Measurements from ENCODE around the gene PCDHGA1.
A peak's percentile ranks its signal among the peaks of the same experiment; 100 is the strongest.
"Not testable (repeated sequence)": the region's sequence is repeated elsewhere in the genome, so short reads cannot be mapped to it uniquely, and the experiment has no call there.

Gene PCDHGA1

DNA sequence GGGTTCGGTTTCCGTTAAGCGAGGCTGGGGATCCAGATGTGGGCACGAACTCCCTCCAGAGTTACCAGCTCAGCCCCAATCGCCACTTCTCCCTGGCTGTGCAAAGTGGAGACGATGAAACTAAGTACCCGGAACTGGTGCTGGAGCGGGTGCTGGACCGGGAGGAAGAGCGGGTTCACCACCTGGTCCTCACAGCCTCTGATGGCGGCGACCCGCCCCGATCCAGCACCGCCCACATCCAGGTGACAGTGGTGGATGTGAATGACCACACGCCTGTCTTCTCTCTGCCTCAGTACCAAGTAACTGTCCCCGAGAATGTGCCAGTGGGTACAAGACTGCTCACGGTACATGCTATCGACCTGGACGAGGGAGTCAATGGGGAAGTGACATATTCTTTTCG lies 53.0 kb downstream of the PCDHGA1 start:
- DNase-seq: no peak

DNA sequence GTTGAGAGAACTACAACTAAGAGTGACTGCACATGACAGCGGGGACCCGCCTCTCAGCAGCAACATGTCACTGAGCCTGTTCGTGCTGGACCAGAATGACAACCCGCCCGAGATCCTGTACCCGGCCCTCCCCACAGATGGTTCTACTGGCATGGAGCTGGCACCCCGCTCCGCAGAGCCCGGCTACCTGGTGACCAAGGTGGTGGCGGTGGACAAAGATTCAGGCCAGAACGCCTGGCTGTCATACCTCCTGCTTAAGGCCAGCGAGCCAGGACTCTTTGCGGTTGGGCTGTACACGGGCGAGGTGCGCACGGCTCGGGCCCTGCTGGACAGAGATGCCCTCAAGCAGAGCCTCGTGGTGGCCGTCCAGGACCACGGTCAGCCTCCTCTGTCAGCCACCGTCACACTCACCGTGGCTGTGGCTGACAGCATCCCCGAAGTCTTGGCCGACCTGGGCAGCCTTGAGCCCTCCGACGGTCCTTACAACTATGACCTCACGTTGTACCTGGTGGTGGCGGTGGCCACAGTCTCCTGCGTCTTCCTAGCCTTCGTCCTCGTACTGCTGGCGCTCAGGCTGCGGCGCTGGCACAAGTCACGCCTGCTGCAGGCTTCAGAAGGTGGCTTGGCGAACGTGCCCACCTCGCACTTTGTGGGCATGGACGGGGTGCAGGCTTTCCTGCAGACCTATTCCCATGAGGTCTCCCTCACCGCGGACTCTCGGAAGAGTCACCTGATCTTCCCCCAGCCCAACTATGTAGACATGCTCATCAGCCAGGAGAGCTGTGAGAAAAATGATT lies 54.4 kb downstream of the PCDHGA1 start:
- DNase-seq: no peak

DNA sequence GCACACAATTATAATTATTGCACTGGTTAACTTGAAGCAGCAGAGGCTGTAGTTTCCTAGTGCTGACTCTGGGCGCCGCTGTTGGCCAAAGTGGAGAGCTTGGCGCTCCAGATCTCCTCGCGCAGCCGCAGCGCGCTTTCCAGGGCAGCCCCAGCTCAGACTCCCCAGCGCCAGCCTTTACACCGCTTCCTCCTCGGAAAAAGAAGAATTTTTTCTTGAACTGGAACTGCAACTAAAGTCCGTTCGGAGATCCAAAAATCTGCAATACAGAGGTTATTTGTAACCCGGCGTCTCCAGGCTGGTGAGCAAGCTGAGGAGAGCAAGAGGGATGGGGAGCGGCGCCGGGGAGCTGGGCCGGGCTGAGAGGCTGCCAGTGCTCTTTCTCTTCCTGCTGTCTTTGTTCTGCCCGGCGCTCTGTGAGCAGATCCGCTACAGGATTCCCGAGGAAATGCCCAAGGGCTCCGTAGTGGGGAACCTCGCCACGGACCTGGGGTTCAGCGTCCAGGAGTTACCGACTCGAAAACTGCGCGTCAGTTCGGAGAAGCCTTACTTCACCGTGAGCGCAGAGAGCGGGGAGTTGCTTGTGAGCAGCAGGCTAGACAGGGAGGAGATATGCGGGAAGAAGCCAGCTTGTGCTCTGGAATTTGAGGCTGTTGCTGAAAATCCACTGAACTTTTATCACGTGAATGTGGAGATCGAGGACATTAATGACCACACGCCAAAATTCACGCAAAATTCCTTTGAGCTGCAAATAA lies 57.4 kb downstream of the PCDHGA1 start, which contains the start of gene PCDHGB4:
Gene PCDHGB4, plus strand, starts transcription at position 142 of the 755 bp plus-strand sequence. Its CDS starts 187 bp downstream, at position 329.
- DNase-seq: not testable (repeated sequence)

DNA sequence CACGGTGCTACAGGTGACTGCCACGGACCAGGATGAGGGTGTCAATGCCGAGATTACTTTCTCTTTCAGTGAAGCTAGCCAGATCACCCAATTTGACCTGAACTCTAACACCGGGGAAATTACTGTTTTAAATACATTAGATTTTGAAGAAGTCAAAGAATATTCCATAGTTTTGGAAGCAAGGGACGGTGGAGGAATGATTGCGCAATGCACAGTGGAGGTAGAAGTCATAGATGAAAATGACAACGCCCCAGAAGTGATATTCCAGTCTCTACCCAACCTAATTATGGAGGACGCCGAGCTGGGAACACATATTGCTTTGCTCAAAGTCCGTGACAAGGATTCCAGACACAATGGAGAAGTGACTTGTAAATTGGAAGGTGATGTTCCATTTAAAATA lies 58.3 kb downstream of the PCDHGA1 start:
- no peak for DNase-seq

DNA sequence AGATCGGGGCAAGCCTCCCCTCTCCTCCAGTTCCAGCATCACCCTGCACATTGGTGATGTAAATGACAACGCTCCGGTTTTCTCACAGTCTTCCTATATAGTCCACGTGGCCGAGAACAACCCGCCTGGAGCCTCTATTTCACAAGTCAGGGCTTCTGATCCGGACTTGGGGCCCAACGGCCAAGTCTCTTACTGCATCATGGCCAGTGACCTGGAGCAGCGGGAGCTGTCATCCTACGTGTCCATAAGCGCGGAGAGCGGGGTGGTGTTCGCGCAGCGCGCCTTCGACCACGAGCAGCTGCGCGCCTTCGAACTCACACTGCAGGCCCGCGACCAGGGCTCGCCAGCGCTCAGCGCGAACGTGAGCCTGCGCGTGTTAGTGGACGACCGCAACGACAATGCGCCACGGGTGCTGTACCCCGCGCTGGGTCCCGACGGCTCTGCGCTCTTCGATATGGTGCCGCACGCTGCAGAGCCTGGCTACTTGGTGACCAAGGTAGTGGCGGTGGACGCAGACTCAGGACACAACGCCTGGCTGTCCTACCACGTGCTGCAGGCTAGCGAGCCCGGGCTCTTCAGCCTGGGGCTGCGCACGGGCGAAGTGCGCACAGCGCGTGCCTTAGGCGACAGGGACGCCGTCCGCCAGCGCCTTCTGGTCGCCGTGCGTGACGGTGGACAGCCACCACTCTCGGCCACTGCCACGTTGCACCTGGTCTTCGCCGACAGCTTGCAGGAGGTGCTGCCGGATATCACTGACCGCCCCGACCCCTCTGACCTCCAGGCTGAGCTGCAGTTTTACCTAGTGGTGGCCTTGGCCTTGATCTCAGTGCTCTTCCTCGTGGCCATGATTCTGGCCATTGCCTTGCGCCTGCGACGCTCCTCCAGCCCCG lies 59.1 kb downstream of the PCDHGA1 start:
- DNase-seq: no peak

DNA sequence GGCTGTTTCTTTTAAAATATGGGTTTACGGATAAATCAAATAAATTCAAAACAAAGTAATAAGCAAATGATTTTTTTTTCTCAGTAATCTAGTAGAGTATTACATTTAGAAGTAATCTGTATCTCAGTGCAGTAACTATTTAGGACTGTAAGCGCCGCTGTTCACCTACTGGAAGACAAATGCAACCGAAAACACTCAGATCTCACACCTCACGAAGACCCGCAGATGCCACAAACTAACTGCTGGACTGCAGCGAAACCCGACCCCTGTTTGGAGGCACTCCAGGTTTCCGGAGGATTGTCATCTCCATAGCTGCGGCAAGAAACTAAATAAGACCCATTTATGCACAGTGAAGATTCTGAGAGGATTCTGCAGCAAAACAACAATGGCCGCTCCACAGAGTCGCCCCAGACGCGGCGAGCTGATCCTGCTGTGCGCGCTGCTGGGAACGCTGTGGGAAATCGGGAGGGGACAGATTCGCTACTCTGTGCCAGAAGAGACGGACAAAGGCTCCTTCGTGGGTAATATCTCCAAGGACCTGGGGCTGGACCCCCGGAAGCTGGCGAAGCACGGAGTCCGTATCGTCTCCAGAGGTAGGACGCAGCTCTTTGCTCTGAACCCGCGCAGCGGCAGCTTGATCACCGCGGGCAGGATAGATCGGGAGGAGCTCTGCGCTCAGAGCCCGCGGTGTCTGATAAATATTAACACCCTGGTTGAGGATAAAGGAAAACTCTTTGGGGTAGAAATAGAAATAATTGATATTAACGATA lies 62.3 kb downstream of the PCDHGA1 start, which contains the start of gene PCDHGA8:
Gene PCDHGA8, plus strand, starts transcription at position 205 of the 770 bp plus-strand sequence. Its CDS starts 181 bp downstream, at position 386.
- DNase-seq: peak in 1 of 2 experiments; percentile 0

DNA sequence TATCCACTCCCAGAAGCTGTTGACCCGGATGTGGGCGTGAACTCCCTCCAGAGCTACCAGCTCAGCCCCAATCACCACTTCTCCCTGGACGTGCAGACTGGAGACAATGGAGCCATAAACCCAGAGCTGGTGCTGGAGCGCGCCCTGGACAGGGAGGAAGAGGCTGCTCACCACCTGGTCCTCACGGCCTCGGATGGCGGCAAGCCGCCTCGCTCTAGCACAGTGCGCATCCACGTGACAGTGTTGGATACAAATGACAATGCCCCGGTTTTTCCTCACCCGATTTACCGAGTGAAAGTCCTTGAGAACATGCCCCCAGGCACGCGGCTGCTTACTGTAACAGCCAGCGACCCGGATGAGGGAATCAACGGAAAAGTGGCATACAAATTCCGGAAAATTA lies 63.0 kb downstream of the PCDHGA1 start:
- no peak for DNase-seq

DNA sequence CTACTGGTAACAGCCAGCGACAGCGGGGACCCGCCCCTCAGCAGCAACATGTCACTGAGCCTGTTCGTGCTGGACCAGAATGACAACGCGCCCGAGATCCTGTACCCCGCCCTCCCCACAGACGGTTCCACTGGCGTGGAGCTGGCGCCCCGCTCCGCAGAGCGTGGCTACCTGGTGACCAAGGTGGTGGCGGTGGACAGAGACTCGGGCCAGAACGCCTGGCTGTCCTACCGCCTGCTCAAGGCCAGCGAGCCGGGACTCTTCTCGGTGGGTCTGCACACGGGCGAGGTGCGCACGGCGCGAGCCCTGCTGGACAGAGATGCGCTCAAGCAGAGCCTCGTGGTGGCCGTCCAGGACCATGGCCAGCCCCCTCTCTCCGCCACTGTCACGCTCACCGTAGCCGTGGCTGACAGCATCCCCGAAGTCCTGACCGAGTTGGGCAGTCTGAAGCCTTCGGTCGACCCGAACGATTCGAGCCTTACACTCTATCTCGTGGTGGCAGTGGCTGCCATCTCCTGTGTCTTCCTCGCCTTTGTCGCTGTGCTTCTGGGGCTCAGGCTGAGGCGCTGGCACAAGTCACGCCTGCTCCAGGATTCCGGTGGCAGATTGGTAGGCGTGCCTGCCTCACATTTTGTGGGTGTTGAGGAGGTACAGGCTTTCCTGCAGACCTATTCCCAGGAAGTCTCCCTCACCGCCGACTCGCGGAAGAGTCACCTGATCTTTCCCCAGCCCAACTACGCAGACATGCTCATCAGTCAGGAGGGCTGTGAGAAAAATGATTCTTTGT lies 64.3 kb downstream of the PCDHGA1 start:
- DNase-seq: not testable (repeated sequence)

DNA sequence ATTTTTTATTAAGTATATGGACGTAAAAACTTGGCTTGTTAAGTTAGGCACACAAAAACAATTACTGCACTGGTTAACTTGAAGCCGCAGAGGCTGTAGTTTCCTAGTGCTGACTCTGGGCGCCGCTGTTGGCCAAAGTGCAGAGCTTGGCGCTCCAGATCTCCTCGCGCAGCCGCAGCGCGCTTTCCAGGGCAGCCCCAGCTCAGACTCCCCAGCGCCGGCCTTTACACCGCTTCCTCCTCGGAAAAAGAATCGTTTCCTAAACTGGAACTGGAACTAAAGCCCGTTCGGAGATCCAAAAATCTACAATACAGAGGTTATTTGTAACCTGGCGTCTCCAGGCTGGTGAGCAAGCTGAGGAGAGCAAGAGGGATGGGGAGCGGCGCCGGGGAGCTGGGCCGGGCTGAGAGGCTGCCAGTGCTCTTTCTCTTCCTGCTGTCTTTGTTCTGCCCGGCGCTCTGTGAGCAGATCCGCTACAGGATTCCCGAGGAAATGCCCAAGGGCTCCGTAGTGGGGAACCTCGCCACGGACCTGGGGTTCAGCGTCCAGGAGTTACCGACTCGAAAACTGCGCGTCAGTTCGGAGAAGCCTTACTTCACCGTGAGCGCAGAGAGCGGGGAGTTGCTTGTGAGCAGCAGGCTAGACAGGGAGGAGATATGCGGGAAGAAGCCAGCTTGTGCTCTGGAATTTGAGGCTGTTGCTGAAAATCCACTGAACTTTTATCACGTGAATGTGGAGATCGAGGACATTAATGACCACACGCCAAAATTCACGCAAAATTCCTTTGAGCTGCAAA lies 67.6 kb downstream of the PCDHGA1 start, which contains the start of gene PCDHGB5:
Gene PCDHGB5, plus strand, starts transcription at position 192 of the 796 bp plus-strand sequence. Its CDS starts 181 bp downstream, at position 373.
- not testable (repeated sequence) for DNase-seq

DNA sequence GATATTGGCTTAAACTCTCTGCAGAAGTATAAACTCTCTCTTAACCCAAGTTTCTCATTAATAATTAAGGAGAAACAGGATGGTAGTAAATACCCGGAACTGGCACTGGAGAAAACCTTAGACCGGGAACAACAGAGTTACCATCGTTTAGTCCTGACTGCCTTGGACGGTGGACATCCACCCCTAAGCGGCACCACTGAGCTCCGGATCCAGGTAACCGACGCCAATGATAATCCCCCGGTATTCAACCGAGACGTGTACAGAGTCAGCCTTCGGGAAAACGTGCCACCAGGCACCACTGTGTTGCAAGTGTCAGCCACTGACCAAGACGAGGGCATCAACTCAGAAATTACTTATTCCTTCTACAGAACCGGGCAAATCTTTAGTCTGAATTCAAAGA lies 68.3 kb downstream of the PCDHGA1 start:
- no peak for DNase-seq

DNA sequence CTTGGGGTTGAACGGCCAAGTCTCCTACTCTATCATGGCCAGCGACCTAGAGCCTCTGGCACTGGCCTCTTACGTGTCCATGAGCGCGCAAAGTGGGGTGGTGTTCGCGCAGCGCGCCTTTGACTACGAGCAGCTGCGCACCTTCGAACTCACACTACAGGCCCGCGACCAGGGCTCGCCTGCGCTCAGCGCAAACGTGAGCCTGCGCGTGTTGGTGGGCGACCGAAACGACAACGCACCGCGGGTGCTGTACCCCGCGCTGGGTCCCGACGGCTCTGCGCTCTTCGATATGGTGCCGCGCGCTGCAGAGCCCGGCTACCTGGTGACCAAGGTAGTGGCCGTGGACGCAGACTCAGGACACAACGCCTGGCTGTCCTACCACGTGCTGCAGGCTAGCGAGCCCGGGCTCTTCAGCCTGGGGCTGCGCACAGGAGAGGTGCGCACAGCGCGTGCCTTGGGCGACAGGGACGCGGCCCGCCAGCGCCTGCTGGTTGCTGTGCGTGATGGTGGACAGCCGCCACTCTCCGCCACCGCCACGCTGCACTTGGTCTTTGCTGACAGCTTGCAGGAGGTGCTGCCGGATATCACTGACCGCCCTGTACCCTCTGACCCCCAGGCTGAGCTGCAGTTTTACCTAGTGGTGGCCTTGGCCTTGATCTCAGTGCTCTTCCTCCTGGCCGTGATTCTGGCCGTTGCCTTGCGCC lies 69.4 kb downstream of the PCDHGA1 start:
- no peak for DNase-seq

DNA sequence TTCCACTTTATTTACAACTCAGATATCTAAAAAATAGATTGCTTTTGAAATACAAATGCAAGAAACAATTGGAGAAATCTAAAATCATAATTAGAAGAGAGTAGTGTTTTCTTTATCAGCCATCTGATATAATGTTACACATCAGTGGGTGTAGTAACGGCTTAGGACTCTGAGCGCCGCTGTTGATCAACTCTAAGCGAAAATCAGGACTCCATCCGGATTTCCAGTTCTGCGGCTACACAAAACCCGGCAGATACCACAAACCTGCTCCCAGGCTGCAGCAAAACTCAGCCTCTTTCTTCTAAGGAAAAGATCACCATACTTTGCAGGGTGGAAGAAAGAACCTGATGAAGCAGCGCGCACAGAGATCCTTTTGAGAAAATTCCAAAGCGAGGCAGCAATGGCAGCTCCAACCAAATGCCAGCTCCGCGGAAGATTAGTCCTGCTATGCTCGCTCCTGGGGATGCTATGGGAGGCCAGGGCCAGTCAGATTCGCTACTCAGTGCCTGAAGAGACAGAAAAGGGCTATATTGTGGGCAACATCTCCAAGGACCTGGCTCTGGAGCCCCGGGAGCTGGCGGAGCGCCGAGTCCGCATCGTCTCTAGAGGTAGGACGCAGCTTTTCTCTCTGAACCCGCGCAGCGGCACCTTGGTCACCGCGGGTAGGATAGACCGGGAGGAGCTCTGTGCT lies 72.4 kb downstream of the PCDHGA1 start, which contains the start of gene PCDHGA9:
Gene PCDHGA9, plus strand, starts transcription at position 226 of the 691 bp plus-strand sequence. Its CDS starts 175 bp downstream, at position 401.
- peak; percentile 6 to 52 for DNase-seq

DNA sequence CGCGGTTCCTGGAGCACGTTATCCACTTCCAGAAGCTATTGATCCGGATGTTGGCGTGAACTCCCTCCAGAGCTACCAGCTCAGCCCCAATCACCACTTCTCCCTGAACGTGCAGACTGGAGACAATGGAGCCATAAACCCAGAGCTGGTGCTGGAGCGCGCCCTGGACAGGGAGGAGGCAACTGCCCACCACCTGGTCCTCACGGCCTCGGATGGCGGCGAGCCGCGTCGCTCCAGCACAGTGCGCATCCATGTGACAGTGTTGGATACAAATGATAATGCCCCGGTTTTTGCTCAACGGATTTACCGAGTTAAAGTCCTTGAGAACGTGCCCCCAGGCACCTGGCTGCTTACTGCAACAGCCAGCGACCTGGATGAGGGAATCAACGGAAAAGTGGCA lies 73.1 kb downstream of the PCDHGA1 start:
- DNase-seq: no peak

DNA sequence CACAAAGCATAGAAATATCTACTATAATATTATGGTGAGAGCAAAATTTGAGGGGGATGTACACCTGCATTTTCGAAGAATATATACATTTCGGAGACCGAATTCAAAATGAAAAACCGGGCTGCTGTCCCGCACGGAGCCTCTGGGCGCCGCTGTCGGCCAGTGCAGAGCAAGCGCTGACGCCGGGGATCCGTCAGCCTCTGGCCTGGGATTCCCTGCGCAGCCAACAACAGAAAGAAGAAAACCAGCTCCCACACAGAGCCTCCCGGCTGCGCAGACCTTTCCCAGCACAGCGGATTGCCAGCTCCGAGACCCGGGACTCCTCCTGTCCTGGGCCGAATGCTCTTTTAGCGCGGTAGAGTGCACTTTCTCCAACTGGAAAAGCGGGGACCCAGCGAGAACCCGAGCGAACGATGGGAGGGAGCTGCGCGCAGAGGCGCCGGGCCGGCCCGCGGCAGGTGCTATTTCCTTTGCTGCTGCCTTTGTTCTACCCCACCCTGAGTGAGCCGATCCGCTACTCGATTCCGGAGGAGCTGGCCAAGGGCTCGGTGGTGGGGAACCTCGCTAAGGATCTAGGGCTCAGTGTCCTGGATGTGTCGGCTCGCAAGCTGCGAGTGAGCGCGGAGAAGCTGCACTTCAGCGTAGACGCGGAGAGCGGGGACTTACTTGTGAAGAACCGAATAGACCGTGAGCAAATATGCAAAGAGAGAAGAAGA lies 77.6 kb downstream of the PCDHGA1 start, which contains the start of gene PCDHGB6:
Gene PCDHGB6, plus strand, starts transcription at position 232 of the 716 bp plus-strand sequence. Its CDS starts 182 bp downstream, at position 414.
- peak in 1 of 2 experiments; percentile 23 for DNase-seq

DNA sequence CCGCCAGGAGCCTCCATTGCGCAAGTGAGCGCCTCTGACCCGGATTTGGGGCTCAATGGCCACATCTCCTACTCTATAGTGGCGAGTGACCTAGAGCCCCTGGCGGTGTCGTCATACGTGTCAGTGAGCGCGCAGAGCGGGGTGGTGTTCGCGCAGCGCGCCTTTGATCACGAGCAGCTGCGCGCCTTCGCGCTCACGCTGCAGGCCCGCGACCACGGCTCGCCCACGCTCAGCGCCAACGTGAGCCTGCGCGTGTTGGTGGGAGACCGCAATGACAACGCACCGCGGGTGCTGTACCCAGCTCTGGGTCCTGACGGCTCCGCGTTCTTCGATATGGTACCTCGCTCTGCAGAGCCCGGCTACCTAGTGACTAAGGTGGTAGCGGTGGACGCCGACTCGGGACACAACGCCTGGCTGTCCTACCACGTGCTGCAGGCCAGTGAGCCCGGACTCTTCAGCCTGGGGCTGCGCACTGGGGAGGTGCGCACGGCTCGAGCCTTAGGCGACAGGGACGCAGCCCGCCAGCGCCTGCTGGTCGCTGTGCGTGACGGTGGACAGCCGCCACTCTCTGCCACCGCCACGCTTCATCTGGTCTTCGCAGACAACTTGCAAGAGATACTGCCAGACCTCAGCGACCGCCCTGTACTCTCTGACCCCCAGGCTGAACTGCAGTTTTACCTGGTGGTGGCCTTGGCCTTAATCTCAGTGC lies 79.4 kb downstream of the PCDHGA1 start:
- no peak for DNase-seq

DNA sequence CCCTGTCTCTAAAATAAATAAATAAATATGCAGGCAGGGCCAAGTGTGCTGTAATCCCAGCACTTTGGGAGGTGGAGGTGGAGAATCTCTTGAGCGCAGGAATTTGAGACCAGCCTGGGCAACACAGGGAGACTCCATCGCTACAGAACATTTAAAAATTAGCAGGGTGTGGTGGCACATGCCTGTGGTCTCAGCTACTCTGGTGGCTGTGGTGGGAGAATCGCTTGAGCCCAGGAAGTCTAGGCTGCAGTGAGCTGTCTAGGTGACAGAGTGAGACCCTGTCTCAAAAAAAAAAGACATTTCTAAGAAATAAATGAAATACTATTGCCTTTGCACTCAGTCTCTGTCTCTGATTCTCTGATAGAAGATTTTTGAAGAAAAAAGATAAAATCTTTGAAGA lies 81.3 kb downstream of the PCDHGA1 start:
- DNase-seq: no peak

Data from NCI-H526 (cell line).